Thyroid gland (tissue), 4 donors: ENCODE results near the gene NME7. TPM values are rescaled to one million over a fixed set of nuclear protein-coding genes. Genes with fewer than 3 reads are reported as not detected.
A peak's percentile ranks its signal among the peaks of the same experiment; 100 is the strongest.

ENCODE experiments used
- DNase-seq, 2 donors: peaks; one replicate each; pipeline ENCODE4 v3.0.0-alpha.2; 2019
- H3K27ac ChIP-seq, 3 donors: fragments of 200-600 bp; sonication (generic); 1 replicate in 2 of 3; 2 replicates in 1 of 3; pipeline ENCODE4 v1.5.1; 2016 to 2019; ENCODE audit warnings: mild to moderate bottlenecking in 1 of 3, moderate library complexity in 1 of 3
- H3K27me3 ChIP-seq: fragments of 200-600 bp; sonication (generic); one replicate; pipeline ENCODE4 v1.5.1; 2019
- H3K36me3 ChIP-seq, 2 donors: fragments of 200-600 bp; sonication (generic); one replicate each; pipeline ENCODE4 v1.5.1; 2016 to 2019
- H3K4me1 ChIP-seq, 2 donors: fragments of 200-600 bp; sonication (generic); one replicate each; pipeline ENCODE4 v1.5.1; 2017 to 2019
- H3K4me3 ChIP-seq, 3 donors: fragments of 200-600 bp; sonication (generic); replicated peaks in 1 of 3; 1 replicate in 2 of 3; 2 replicates in 1 of 3; pipeline ENCODE4 v1.5.1; 2016; ENCODE audit warnings: mild to moderate bottlenecking in 1 of 3
- H3K9me3 ChIP-seq: fragments of 200-600 bp; sonication (generic); one replicate; pipeline ENCODE4 v1.5.1; 2017
- POLR2A ChIP-seq, 2 donors: fragments of 450-650 bp; IDR thresholded peaks; one replicate each; pipeline ENCODE4 v1.6.1; 2017; ENCODE audit warnings: antibody characterized with exemption in 2 of 2, mild to moderate bottlenecking in 2 of 2, moderate library complexity in 1 of 2
- WGBS, 2 donors: methylation state at CpG; one replicate each; pipeline ENCODE4 v1.1.5; 2017; 5-methylcytosine and 5-hydroxymethylcytosine counted together
- intact Hi-C: fragments of 100-400 bp; cut with DNase I; formaldehyde crosslinking; loops from one replicate; pipeline ENCODE4 v1.15.1; 2023
- total RNA-seq, 4 donors: library from RNA; depleted of rRNA; stranded (reverse); fragments of >200 nt; gene quantifications; one replicate each; pipeline ENCODE4 v1.2.3, GENCODE V29; 2016
- TF ChIP-seq, protein P1 (sequence below), 6 experiments: fragments of 200-600 bp in 3 of 6; fragments of 450-650 bp in 3 of 6; sonication (generic) in 3 of 6; IDR thresholded peaks; one replicate each; pipeline ENCODE4 v1.5.1; 2016 to 2019; ENCODE audit warnings: antibody characterized with exemption in 6 of 6, mild to moderate bottlenecking in 2 of 6, inconsistent platforms in 1 of 6, moderate library complexity in 1 of 6

NME7 gene
- total RNA-seq, 4 donors from 2014 or later = 26.3 to 44.9 (median 36.4) TPM

DNA sequence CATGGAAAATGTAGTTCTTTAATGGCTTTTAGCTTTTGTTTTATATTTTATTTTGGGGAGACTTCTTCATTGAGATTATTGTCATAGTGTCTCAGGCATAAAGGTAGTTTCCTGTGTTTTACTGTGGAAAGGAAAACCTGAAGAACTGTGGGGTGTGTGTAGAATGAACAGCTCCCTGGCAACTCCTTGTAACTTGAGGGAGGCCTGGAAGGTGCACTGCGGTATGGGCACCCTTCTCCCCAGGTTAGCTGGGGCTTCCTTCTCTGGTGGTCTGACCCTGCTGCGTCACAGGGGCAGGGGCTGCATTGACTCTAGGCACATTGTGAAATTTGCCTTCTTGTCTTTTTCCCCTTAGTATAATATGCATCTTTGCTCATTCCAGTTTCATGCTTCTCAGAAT is 259.4 kb downstream of the NME7 start:
- H3K9me3 ChIP-seq = no peaks in the 10 kb centered on the region
- WGBS, 2 donors = 19 to 37% methylated on average over 2 of the region's 2 CpGs
- H3K4me1 ChIP-seq = peaks cover 43 to 48% of the 10 kb centered on the region in 2 donors
- peak overlapping the region; percentile 97 to 100 (median 99) for H3K27ac ChIP-seq
- DNase-seq = no peak
- TF ChIP-seq, protein P1, sequence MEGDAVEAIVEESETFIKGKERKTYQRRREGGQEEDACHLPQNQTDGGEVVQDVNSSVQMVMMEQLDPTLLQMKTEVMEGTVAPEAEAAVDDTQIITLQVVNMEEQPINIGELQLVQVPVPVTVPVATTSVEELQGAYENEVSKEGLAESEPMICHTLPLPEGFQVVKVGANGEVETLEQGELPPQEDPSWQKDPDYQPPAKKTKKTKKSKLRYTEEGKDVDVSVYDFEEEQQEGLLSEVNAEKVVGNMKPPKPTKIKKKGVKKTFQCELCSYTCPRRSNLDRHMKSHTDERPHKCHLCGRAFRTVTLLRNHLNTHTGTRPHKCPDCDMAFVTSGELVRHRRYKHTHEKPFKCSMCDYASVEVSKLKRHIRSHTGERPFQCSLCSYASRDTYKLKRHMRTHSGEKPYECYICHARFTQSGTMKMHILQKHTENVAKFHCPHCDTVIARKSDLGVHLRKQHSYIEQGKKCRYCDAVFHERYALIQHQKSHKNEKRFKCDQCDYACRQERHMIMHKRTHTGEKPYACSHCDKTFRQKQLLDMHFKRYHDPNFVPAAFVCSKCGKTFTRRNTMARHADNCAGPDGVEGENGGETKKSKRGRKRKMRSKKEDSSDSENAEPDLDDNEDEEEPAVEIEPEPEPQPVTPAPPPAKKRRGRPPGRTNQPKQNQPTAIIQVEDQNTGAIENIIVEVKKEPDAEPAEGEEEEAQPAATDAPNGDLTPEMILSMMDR (IDR thresholded peaks at IDR 0.05) = no peak
- no peak for TF ChIP-seq POLR2A (IDR thresholded peaks at IDR 0.05)
- intact Hi-C loops = loop anchor here (10.0 kb wide), 1 partner anchor 237 kb away; no protein-coding TSS in a partner anchor
- no peaks in the 10 kb centered on the region for H3K27me3 ChIP-seq
- H3K4me3 ChIP-seq = peak overlapping the region; percentile 51 to 92 (median 81)
- H3K36me3 ChIP-seq = peaks cover 15% of the 10 kb centered on the region in 2 donors

DNA sequence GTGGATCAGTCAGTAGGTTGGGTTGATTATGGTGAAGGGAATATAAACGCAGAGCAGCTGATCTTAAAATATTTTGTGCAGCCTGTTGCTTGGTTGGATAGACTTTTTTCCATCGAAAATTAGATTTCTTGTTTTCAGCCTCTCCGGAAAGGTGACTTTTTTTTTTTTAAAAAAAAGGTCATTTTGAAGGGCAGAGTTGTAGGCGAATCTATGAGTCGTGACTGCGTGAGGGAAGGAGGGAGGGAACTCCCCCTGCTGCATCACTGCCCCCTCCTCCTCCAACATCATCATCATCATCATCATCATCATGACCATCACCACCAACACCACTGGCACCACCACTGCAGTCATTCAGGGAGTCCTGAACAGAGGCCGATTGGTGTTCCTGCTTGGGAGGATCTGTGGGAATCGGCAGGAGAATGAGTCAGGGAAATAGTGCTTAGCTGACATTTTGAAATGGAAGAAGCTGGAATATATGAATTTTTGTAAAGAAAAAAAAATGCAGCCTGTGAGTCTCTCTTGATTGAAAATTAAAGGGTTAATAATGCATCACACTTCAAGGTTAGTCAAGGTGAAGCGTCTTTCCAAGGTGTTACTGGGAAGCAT is 259.9 kb downstream of the NME7 start:
- Histone ChIP-seq H3K4me1 (peaks cover 48% of the 10 kb centered on the region in 2 donors), H3K4me3 (peak overlapping the region; percentile 51 to 92 (median 81)), H3K27me3 (no peaks in the 10 kb centered on the region), H3K9me3 (no peaks in the 10 kb centered on the region), H3K36me3 (peaks cover 11 to 12% of the 10 kb centered on the region in 2 donors), H3K27ac (peak overlapping the region; percentile 97 to 100 (median 99))
- WGBS, 2 donors = 18 to 24% methylated on average over 9 of the region's 9 CpGs
- peak; percentile 37 to 53 for DNase-seq
- intact Hi-C loops = loop anchor here (10.0 kb wide), 1 partner anchor 237 kb away; no protein-coding TSS in a partner anchor
- peak in 1 of 2 donors; percentile 58 for TF ChIP-seq POLR2A (IDR thresholded peaks at IDR 0.05)
- TF ChIP-seq, protein P1 (IDR thresholded peaks at IDR 0.05) = no peak

DNA sequence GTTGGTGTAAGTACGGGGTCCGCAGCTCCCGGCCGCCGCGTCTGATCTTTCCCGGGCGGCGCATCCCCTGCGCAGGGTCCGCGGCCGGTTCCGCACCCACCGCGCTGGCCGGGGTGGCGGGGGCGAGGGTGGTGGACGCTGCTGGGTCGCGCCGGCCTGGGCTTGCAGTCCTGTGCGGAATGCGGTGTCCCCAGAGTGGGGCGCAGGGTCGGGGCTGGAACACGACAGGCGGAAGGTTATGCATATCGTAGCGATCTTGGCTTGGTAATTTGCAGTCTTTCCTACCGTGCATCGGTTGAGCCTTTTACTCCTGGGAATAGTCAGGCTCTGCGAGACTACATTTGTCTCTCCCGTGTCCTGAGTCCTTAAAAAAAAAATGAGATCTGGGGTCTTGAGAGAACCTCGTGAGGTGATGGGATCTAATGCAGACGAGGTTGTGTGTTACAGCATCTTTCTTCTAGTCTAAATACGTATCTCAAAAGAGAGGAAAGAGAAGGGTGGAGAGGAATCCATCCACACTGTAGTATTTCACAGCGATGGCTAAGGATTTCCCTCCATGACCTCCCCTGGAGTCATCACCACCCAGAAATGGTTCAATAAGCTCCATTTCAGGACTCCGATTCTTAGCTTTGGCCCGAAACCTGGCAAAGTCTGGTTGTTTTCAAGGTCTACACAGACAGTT is 260.5 kb downstream of the NME7 start:
- no peak for DNase-seq
- H3K4me3 ChIP-seq = peak overlapping the region; percentile 51 to 92 (median 81)
- WGBS, 2 donors = 2 to 5% methylated on average over 16 to 21 of the region's 41 CpGs
- TF ChIP-seq, protein P1 (IDR thresholded peaks at IDR 0.05) = no peak
- TF ChIP-seq POLR2A (IDR thresholded peaks at IDR 0.05) = no peak
- peak overlapping the region; percentile 97 to 100 (median 99) for H3K27ac ChIP-seq
- intact Hi-C loops = loop anchor here (10.0 kb wide), 1 partner anchor 238 kb away; no protein-coding TSS in a partner anchor
- peaks cover 48 to 54% of the 10 kb centered on the region in 2 donors for H3K4me1 ChIP-seq
- H3K36me3 ChIP-seq = peaks cover 5 to 6% of the 10 kb centered on the region in 2 donors
- no peaks in the 10 kb centered on the region for H3K9me3 ChIP-seq
- H3K27me3 ChIP-seq = no peaks in the 10 kb centered on the region

DNA sequence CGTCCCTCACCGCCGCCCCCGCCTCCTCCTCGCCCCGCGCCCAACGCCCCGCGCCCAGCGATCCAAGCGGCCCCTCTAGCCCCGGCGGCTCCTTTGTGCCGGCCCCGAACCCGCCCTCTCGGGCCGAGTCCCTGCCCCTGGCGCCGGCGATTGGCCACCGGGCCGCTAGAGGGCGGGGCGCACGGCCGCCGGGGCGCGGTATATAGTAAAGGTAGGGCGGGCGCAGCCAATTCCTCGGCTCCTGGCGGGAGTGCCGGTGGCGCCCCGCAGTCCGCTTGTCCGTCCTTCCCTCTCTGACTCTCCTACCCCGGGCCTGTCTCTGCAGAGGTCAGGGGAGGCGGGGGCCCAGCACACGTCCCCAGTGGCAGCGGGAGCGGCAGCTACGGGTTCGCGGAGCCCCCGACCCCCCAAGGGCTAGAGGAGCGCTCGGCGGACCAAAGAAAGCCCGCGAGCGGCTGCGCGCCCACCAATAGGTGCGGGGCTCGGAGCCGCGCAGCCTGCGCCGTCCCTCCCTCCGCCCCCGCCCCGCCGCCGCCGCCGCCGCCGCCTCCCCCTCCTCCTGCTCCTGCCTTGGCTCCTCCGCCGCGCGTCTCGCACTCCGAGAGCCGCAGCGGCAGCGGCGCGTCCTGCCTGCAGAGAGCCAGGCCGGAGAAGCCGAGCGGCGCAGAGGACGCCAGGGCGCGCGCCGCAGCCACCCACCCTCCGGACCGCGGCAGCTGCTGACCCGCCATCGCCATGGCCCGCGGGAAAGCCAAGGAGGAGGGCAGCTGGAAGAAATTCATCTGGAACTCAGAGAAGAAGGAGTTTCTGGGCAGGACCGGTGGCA is 261.3 kb downstream of the NME7 start, which contains the start of gene ATP1B1:
TSS of gene ATP1B1 (plus strand) at position 596 of the 826 bp plus-strand sequence. CDS start at position 736, 140 bp downstream.
- peaks cover 0 to 6% of the 10 kb centered on the region in 2 donors for H3K36me3 ChIP-seq

More for the DNA sequence above, 261.3 kb downstream of the NME7 start, which contains the start of gene ATP1B1:
- peak; percentile 92 to 94 for DNase-seq
- no peaks in the 10 kb centered on the region for H3K9me3 ChIP-seq
- H3K4me3 ChIP-seq = peak within 1 kb of the TSS; percentile 51 to 92 (median 81)
- intact Hi-C loops = loop anchor here (10.0 kb wide), 1 partner anchor 238 kb away; no protein-coding TSS in a partner anchor
- 1 to 2% methylated on average over 29 to 31 of the region's 100 CpGs for WGBS, 2 donors
- H3K4me1 ChIP-seq = peaks cover 43 to 46% of the 10 kb centered on the region in 2 donors
- H3K27me3 ChIP-seq = no peaks in the 10 kb centered on the region
- TF ChIP-seq POLR2A (IDR thresholded peaks at IDR 0.05) = peak; percentile 99 to 100
- TF ChIP-seq, protein P1 (IDR thresholded peaks at IDR 0.05) = peak in 4 of 6 experiments; percentile 38 to 49 (median 44)
- peak within 1 kb of the TSS; percentile 97 to 100 (median 99) for H3K27ac ChIP-seq
